HL-60/S4 treated with phorbol 12-myristate 13-acetate at 8.2 ng/mL for 4 days and 3 days (cell line): ENCODE data around the gene SLC12A3.

Experiments used
- in situ Hi-C: fragments of 300-500 bp; cut with MboI; formaldehyde crosslinking; loops from 2 replicates; pipeline ENCODE4 v1.15.0; 2022; ENCODE audit warnings: low sequenced_read_pairs

SLC12A3 gene

GRCh38 chr16:56961851-56962281 lies 96.9 kb downstream of the SLC12A3 start, which contains the start of gene CETP:
Gene CETP, plus strand, starts transcription at chr16:56961950. Its CDS starts 30 bp downstream, at chr16:56961980.
- in situ Hi-C loops = loop anchor here (25.0 kb wide), 1 partner anchor 200 kb away; no protein-coding TSS in a partner anchor

DNA sequence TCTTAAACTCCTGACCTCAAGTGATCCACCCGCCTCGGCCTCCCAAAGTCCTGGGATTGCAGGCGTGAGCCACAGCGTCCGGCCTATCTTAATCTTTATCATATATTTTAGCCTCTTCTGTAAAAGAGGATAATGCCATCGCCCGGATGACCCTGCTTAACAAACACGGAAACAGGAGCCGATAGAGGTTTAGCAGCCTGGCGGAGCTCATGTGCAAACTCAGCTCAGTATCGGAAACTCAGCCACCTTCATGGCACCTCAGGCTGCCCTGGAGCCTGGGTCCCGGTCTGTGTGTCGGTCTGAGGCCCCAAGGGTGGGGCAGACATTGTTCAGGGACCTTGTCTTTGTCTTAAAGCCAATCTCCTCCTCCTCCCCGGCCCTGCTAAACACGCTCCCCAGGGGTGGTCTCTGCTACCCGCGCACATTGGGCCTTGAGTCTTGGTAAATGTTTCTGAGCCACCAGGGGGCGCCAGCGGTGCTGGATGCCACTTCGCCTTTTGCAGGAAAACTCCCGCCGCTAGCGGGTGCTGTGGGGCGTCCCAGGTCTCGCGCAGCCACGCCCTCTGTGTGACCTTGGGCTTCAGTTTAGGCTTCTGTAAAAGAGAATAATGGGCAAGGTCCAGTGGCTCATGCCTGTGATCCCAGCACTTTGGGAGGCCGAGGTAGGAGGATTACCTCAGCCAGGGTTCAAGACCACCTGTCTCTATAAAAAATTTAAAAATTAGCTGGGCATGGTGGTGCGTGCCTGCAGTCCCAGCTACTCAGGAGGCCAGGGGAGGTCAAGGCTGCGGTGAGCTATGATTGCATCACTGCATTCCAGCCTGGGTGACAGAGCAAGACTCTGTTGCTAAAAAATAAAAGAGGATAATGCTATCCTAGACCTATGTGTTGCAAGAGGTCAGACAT lies 99.5 kb downstream of the SLC12A3 start:
- in situ Hi-C loops = loop anchor here (25.0 kb wide), 1 partner anchor 198 kb away; no protein-coding TSS in a partner anchor
